Measurements from ENCODE around the gene PCDH9. TPM values are rescaled to one million over a fixed set of nuclear protein-coding genes. Genes with fewer than 3 reads are reported as not detected.

Gene PCDH9
- total RNA-seq, 1 donor from 2014 or later: 33.8 TPM

DNA sequence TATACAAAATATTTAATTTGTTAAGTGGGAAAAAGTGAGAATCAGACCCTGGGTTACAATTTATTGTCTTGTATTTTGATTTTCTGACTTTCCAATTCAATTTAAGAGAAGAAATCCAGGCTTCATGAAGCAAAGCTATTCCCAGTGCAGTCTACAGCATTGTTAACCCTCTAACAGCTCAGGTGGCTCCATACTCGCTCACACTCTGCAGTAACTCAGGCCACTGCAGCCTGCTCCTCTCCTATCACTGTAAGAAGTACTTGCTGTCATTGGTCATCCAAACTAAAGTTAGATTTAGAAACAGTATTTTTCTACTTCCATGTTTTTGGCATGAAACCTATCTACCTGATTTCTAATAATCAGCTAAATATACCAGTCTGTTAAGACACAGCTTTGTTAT lies 830.3 kb downstream of the PCDH9 start:
- peaks cover 4% of the 10 kb centered on the region for H3K9me3 Mint-ChIP-seq (ENCODE audit: unreplicated experiment)
- no peak for DNase-seq (ENCODE audit: extremely low spot score, unreplicated experiment)
- peaks cover 21% of the 10 kb centered on the region for H3K4me1 Mint-ChIP-seq (ENCODE audit: unreplicated experiment)
- H3K36me3 Mint-ChIP-seq (ENCODE audit: unreplicated experiment): no peaks in the 10 kb centered on the region
- H3K27ac Mint-ChIP-seq (ENCODE audit: unreplicated experiment): no peak overlapping the region
- no peak overlapping the region for H3K4me3 Mint-ChIP-seq (ENCODE audit: unreplicated experiment)
- H3K27me3 Mint-ChIP-seq (ENCODE audit: unreplicated experiment): no peaks in the 10 kb centered on the region
- no peak for TF ChIP-seq CTCF (IDR thresholded peaks at IDR 0.05)

DNA sequence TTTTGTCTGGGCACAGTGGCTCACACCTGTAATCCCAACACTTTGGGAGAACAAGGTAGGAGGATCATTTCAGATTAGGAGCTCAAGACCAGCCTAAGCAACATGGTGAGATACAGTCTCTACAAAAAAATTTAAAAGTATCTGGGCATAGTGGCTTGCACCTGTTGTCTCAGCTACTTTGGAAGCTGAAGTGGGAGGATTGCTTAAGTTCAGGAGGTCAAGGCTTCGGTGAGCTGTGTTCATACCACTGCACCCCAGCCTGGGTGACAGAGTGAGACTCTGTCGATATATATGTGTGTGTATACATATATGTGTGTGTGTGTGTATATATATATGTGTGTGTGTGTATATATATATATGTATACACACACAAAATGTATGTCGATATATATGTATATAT lies 833.0 kb downstream of the PCDH9 start:
- Mint-ChIP-seq H3K36me3 (ENCODE audit: unreplicated experiment) (no peaks in the 10 kb centered on the region), H3K27me3 (ENCODE audit: unreplicated experiment) (no peaks in the 10 kb centered on the region), H3K27ac (ENCODE audit: unreplicated experiment) (no peak overlapping the region), H3K9me3 (ENCODE audit: unreplicated experiment) (no peaks in the 10 kb centered on the region), H3K4me1 (ENCODE audit: unreplicated experiment) (peaks cover 14% of the 10 kb centered on the region), H3K4me3 (ENCODE audit: unreplicated experiment) (no peak overlapping the region)
- no peak for DNase-seq (ENCODE audit: extremely low spot score, unreplicated experiment)
- no peak for TF ChIP-seq CTCF (IDR thresholded peaks at IDR 0.05)

DNA sequence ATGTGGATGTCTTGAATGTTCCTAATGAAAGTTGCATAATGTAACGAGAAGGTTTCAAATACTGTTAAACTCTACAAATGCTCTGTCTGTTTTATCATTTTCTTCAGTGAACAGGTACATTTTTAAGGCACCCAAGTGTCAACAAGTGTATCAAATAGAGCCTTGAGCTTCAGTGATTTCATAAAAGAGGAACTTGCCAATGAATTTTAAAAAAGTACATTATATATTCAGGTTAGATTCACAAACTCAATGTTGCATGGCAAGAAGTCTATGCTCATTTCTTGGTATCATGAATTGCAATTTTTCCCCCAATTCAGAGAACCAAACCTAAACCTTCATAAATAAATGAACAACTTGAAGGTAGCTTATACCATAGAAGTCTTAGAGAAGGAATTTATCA lies 838.8 kb downstream of the PCDH9 start:
- H3K27me3 Mint-ChIP-seq (ENCODE audit: unreplicated experiment): no peaks in the 10 kb centered on the region
- H3K4me1 Mint-ChIP-seq (ENCODE audit: unreplicated experiment): peaks cover 6% of the 10 kb centered on the region
- TF ChIP-seq CTCF (IDR thresholded peaks at IDR 0.05): no peak
- H3K4me3 Mint-ChIP-seq (ENCODE audit: unreplicated experiment): no peak overlapping the region
- no peaks in the 10 kb centered on the region for H3K36me3 Mint-ChIP-seq (ENCODE audit: unreplicated experiment)
- peaks cover 3% of the 10 kb centered on the region for H3K9me3 Mint-ChIP-seq (ENCODE audit: unreplicated experiment)
- no peak for DNase-seq (ENCODE audit: extremely low spot score, unreplicated experiment)
- no peak overlapping the region for H3K27ac Mint-ChIP-seq (ENCODE audit: unreplicated experiment)

GRCh38 chr13:66378894-66379293 lies 851.2 kb downstream of the PCDH9 start:
- Mint-ChIP-seq H3K4me3 (ENCODE audit: unreplicated experiment) (no peak overlapping the region), H3K4me1 (ENCODE audit: unreplicated experiment) (peaks cover 28% of the 10 kb centered on the region), H3K9me3 (ENCODE audit: unreplicated experiment) (no peaks in the 10 kb centered on the region), H3K27me3 (ENCODE audit: unreplicated experiment) (no peaks in the 10 kb centered on the region), H3K36me3 (ENCODE audit: unreplicated experiment) (no peaks in the 10 kb centered on the region), H3K27ac (ENCODE audit: unreplicated experiment) (no peak overlapping the region)
- no peak for TF ChIP-seq CTCF (IDR thresholded peaks at IDR 0.05)
- no peak for DNase-seq (ENCODE audit: extremely low spot score, unreplicated experiment)

- no peak overlapping the region for H3K4me3 Mint-ChIP-seq (ENCODE audit: unreplicated experiment)
- H3K27me3 Mint-ChIP-seq (ENCODE audit: unreplicated experiment): no peaks in the 10 kb centered on the region
- DNase-seq (ENCODE audit: extremely low spot score, unreplicated experiment): no peak
- no peaks in the 10 kb centered on the region for H3K36me3 Mint-ChIP-seq (ENCODE audit: unreplicated experiment)
- peak overlapping the region; percentile 61 for H3K27ac Mint-ChIP-seq (ENCODE audit: unreplicated experiment)
- TF ChIP-seq CTCF (IDR thresholded peaks at IDR 0.05): no peak
- H3K4me1 Mint-ChIP-seq (ENCODE audit: unreplicated experiment): peaks cover 28% of the 10 kb centered on the region
- no peaks in the 10 kb centered on the region for H3K9me3 Mint-ChIP-seq (ENCODE audit: unreplicated experiment)
These were observed 852.6 kb downstream of the PCDH9 start for GRCh38 chr13:66377569-66377968.
